HFFc6 (cell line): ENCODE data around the gene MYB. TPM values are rescaled to one million over a fixed set of nuclear protein-coding genes. Genes with fewer than 3 reads are reported as not detected.

Experiments used
- DNase-seq: peaks from one replicate; pipeline ENCODE4 v3.0.0-alpha.2; 2018
- H3K27ac Mint-ChIP-seq: 2 replicates; pipeline ENCODE4 v1.8.0; 2020; ENCODE audit warnings: mild to moderate bottlenecking, mixed read lengths
- H3K27me3 Mint-ChIP-seq: 2 replicates; pipeline ENCODE4 v1.8.0; 2021; ENCODE audit warnings: mild to moderate bottlenecking, moderate library complexity, mixed read lengths; ENCODE audit not compliant: insufficient read depth
- H3K36me3 Mint-ChIP-seq: 2 replicates; pipeline ENCODE4 v1.8.0; 2021; ENCODE audit warnings: low read depth, mixed read lengths
- H3K4me1 Mint-ChIP-seq: 2 replicates; pipeline ENCODE4 v1.8.0; 2020; ENCODE audit warnings: low read depth, mixed read lengths
- H3K4me3 Mint-ChIP-seq: 2 replicates; pipeline ENCODE4 v1.8.0; 2020; ENCODE audit warnings: mild to moderate bottlenecking, moderate library complexity, mixed read lengths
- H3K9me3 Mint-ChIP-seq: 2 replicates; pipeline ENCODE4 v1.8.0; 2020; ENCODE audit warnings: mild to moderate bottlenecking, mixed read lengths
- CTCF ChIP-seq: fragments of 200-600 bp; sonication (generic); IDR thresholded peaks from 2 replicates; pipeline ENCODE4 v1.5.0; 2021; ENCODE audit warnings: antibody characterized with exemption, mild to moderate bottlenecking
- total RNA-seq, 6 experiments: library from RNA; stranded (reverse); fragmentation: NEBNext Ultra II Directional; extraction: Animal tissue kit (Norgen Biotek cat#: 25700); gene quantifications; 2 replicates in 1 of 6; 3 replicates in 5 of 6; pipeline ENCODE4 v1.2.3, GENCODE V29; 2021

The MYB gene
- total RNA-seq, 6 experiments from 2014 or later: 0.17 to 0.35 (median 0.19) TPM

DNA sequence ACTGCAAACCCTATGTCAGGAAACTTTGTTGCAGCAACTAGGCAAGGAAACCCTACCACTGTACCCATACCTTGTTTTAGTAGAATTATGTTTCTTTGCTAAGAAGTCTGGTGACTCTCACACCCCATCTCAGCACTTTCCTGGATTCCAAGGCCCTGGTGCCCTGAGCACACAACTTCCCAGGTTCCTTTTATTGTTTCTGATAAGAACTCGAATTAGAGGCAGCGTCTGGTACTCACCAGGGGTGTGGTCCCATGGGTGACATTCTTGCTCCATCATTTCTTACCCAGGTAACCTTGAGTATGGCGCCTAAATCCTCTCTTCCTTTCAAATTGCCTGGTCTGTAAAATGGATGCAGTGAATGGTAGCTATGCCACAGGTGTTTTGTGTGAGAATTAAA is 34.1 kb downstream of the MYB start:
- Mint-ChIP-seq H3K4me1 (peaks cover 30% of the 10 kb centered on the region), H3K9me3 (no peaks in the 10 kb centered on the region), H3K36me3 (no peaks in the 10 kb centered on the region), H3K4me3 (no peak overlapping the region), H3K27ac (no peak overlapping the region), H3K27me3 (no peaks in the 10 kb centered on the region)
- DNase-seq: no peak
- no peak for TF ChIP-seq CTCF

GRCh38 chr6:135215563-135215962 is 34.5 kb downstream of the MYB start:
- TF ChIP-seq CTCF: no peak
- H3K9me3 Mint-ChIP-seq: no peaks in the 10 kb centered on the region
- H3K27ac Mint-ChIP-seq: no peak overlapping the region
- H3K4me3 Mint-ChIP-seq: no peak overlapping the region
- H3K4me1 Mint-ChIP-seq: peaks cover 30% of the 10 kb centered on the region
- no peaks in the 10 kb centered on the region for H3K27me3 Mint-ChIP-seq
- DNase-seq: no peak
- H3K36me3 Mint-ChIP-seq: no peaks in the 10 kb centered on the region

DNA sequence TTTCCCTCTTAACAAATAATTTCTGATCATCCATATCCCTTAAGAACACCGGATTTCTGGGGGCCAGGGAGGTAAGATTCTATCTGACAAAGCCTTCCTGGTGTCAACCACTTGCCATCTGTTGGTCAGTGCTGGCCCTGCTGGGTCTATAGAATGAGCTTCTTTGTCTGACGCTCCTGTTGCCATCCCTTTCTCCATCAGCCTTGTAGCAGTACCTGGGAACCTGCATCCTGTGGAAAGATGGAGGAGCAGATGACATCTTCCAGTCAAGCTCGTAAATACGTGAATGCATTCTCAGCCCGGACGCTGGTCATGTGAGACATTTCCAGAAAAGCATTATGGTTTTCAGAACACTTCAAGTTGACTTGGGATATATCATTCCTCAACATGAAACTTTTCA is 36.6 kb downstream of the MYB start:
- H3K4me3 Mint-ChIP-seq: no peak overlapping the region
- no peaks in the 10 kb centered on the region for H3K9me3 Mint-ChIP-seq
- no peaks in the 10 kb centered on the region; the same call in 1 of the 2 replicates for H3K27me3 Mint-ChIP-seq
- H3K27ac Mint-ChIP-seq: no peak overlapping the region
- H3K36me3 Mint-ChIP-seq: no peaks in the 10 kb centered on the region
- no peak for DNase-seq
- TF ChIP-seq CTCF: no peak
- H3K4me1 Mint-ChIP-seq: peaks cover 12% of the 10 kb centered on the region

DNA sequence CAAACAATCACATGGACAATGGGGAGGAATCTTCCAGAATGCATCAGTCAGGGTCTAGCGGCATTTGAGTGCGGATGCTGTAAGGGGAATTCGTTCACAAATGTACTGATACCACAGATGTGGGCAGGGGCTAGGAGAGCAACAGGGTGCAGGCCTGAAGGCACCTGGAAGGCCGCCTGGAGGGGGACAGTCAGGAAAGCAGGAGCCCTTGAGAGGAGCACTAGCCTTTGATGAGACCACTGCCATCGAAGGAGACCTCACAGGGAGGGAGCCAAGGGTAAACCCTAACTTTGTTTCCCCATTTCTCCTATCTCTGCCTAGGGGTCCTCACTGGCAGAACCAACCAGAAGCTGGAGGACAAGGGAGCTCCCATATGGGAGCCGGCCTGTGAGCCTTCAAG is 38.2 kb downstream of the MYB start:
- Mint-ChIP-seq H3K4me3 (no peak overlapping the region), H3K27ac (no peak overlapping the region), H3K36me3 (no peaks in the 10 kb centered on the region), H3K9me3 (no peaks in the 10 kb centered on the region), H3K27me3 (no peaks in the 10 kb centered on the region; the same call in 1 of the 2 replicates), H3K4me1 (no peaks in the 10 kb centered on the region)
- DNase-seq: no peak
- TF ChIP-seq CTCF: no peak

DNA sequence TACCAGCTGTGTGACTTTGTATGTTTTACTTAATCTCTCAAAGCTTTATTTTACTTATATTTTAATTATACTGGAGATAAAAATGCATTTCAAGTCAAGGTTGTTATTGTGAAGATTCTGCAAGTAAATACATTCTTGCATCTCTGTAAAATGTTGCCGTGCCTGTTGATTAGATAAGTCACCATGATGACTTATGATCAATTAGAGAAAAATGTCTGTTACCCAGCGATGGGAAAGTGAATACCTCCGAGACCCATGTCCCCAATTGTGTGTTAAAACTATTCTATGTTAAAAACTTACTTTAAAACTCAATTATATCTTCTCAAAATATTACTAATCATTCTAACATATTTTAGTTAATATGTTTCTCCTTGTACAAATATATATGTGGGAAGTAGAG is 39.9 kb downstream of the MYB start:
- no peak for DNase-seq
- Mint-ChIP-seq H3K27ac (no peak overlapping the region), H3K36me3 (no peaks in the 10 kb centered on the region), H3K4me3 (no peak overlapping the region), H3K27me3 (no peaks in the 10 kb centered on the region; the same call in 1 of the 2 replicates), H3K4me1 (no peaks in the 10 kb centered on the region), H3K9me3 (no peaks in the 10 kb centered on the region)
- no peak for TF ChIP-seq CTCF

DNA sequence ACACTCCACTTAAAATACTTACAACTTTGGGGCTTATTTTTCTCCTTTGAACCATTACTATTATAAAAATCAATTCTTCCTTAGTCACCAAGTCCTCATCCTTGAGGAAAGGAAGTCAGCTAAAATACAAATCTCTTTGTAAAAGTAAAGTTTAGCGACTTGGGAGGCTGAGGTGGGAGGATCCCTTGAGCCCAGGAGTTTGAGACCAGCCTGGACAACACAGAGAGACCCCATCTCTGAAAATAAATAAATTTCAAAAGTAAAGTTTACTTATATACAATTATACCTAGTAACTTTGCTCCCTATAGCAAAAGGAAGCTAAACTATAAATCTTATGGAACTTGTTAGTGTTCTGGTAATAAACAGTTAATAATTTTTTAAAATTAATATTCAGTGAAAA is 40.4 kb downstream of the MYB start:
- H3K4me1 Mint-ChIP-seq: no peaks in the 10 kb centered on the region
- TF ChIP-seq CTCF: no peak
- DNase-seq: no peak
- no peaks in the 10 kb centered on the region; the same call in 1 of the 2 replicates for H3K27me3 Mint-ChIP-seq
- no peaks in the 10 kb centered on the region for H3K9me3 Mint-ChIP-seq
- no peaks in the 10 kb centered on the region for H3K36me3 Mint-ChIP-seq
- H3K4me3 Mint-ChIP-seq: no peak overlapping the region
- H3K27ac Mint-ChIP-seq: no peak overlapping the region
